ENCODE results near the gene RIMBP2.
"Not testable (repeated sequence)": the region's sequence is repeated elsewhere in the genome, so short reads cannot be mapped to it uniquely, and the experiment has no call there.

The RIMBP2 gene

DNA sequence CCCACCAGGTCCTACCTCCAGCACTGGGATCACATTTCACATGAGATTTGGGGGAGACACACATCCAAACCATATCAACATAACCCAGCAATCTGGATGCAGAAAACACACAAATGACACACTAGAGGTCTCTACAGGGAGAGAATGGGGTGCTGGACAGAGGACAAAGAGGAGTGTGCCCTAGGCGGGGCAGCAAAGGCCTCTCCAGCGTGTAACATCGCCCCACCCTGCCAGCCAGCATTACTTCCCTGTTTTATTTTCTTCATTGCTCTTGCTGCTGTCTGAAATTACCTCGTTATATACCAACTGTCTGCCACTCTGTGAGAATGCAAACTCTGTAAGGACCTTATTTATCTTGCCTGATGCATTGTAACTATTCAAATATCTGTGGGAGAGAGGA is 61.1 kb downstream of the RIMBP2 start:
- DNase-seq (ENCODE audit: low read depth) = no peak

DNA sequence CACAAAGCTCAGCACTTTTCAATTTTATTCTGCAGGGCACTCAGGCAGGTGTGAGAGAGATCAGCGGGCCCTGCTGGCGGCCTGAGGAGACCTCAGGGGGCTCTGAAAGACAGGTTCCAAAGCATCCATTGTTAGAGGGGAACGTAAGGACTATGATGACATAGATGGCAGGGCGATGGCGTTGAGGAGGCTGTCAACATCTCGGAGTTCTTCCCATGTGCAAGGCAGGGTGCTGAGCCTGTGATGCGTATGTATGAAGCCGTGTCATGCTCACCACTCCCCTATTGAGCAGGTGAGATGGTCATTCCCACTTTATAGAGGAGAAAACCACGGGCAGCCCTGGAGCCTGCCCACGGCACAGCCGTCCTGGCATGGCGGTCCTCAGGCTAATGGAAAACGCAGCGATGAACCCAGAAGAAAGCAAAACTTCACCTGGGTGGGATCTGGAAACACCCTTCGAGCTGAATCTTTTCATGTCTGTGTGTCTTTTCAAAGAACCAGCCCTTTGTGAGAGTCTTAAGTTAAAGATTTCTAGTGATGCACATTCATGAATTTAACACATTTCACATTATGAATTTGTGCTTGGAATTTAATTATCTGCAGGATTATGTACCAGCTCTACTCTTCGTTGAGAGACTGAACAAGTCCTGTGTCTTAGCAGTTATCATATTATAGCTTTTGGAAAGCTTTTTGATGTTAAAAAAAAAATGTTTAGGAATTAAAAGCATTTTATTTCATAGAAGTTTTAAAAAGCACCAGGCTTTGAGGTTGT is 64.7 kb downstream of the RIMBP2 start:
- DNase-seq (ENCODE audit: low read depth) = no peak

DNA sequence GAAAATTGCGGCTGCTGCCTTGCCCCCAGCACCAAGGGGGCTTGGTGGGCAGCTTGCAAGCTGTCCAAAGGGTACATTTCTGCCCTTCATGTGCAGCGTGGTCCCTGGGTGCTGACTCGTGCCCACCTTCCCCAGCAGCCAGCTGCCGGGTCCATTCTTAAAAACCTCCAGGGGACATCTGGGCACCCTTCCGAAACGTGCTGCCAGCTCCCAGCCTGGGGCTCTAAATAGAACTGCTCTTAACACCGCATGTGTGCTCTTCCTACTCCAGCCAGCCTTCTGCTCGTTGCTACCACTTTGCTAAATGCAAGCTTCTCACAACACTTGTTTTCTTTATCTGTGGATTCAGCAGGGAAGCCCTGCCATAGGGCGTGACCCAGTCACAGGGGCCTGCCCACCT is 66.0 kb downstream of the RIMBP2 start:
- DNase-seq (ENCODE audit: low read depth) = no peak

DNA sequence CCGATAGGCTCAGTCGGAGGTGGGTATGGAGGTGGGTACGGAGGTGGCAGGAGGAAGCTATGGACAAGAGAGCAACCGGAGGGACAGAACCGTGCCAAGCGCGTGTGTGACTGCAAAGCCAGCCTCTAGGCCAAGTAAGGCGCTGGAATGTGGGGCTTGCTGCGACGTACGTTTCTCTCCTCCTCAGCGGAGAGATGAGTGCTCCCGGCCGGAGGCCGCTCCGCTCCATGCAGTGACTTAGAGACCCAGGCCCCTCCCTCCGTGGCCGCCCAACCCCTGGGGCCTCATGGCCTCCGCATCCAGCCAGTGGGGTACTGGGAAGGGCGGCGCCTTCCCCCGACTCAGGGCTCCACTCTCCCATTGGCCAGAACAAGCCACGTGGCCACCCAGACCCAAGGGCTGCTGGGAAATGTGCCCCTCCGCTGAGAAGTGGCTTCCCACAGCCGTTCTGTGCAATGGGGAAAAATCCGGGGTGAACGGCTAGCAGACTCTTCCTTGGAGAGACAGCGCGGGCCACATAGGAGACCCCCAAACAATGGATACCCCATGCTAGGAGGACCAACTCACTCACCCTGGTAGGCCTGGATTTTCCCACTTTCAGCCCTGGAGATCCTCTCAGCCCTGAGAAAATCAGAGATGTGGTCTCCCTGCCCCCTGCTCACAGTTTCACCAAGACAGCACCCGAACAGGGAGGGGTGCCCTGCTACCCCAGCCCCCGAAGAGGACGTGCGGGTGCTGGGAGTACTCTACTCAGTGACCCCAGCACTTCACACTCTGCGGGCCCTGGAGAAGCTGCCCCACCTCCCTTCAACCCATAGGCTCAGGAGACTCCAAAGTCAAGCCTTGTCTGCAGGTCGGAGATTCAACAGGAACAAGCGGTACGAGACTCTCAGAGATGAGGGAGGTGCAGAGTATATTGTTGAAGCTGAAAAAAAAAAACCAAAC is 66.7 kb downstream of the RIMBP2 start:
- DNase-seq (ENCODE audit: low read depth) = no peak

DNA sequence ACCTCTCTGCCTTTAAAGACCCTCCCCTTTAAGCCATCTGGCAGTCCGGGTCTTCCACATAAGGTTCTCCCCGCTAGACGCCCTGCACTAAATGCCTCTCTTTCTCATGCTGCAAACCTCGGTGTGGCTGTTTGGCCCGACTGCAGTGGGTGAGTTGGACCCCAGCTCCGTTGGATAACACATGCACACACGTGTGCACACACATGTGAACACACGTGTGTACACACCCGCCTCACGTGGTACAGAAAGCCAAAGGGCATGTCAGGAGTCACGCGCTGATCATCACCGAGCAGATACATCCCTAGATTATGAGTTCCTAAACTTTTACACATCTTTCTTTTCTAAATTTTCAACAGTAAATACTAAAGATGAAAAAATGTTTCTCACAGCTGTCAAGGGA is 68.3 kb downstream of the RIMBP2 start:
- no peak for DNase-seq (ENCODE audit: low read depth)

DNA sequence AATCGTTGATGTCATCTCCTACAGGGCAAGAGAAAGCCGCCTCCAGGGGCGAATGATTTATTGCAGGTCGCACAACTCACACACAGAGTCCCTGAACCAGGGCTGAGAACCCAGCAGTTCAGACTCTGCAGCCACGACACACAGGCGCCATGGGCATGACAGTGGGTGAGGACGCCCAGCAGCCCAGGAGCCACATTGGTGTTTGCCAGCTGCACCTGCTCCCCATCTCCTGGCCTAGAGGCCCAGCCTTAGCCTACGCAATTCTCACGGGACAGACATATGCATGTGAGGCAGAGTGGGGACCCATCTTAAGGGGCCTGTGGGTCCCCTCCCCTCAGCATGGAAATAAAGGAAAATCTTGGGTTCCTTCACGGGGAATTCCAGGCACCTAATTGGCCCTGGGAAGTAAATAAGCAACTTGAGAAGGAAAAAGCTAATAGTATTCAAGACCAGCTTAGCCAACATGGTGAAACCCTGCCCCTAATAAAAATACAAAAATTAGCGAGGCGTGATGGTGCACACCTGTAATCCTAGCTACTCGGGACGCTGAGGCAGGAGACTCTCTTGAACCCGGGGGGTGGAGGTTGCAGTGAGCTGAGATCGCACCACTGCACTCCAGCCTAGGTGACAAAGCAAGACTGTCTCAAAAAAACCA is 69.3 kb downstream of the RIMBP2 start:
- DNase-seq (ENCODE audit: low read depth) = no peak

DNA sequence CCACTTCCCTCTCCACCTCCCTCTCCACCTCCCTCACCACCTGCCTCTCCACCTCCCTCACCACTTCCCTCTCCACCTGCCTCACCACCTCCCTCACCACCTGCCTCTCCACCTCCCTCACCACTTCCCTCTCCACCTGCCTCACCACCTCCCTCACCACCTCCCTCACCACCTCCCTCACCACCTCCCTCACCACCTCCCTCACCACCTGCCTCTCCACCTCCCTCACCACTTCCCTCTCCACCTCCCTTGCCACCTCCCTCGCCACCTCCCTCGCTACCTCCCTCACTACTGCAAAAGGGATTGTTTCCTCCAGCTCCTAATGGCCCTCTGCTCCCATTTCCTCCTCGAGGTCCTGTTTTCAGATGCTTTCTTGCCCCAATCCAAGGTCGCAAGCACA is 69.9 kb downstream of the RIMBP2 start:
- DNase-seq (ENCODE audit: low read depth) = not testable (repeated sequence)

DNA sequence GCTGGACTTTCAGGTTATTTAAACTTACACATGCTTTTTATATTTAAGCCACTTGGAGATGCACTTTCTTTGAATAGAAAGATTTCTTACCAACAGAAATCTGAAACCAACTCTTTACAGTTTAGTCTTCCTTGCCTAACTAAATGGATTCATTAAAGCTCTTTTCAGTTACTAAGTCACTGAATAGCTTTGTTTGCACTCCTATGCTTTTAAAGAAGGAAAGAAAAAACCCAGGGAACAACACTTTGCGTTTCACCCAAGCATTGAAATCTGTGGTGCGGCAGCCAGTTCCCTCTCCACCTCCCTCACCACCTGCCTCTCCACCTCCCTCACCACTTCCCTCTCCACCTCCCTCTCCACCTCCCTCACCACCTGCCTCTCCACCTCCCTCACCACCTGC is 70.3 kb downstream of the RIMBP2 start:
- DNase-seq (ENCODE audit: low read depth) = no peak

DNA sequence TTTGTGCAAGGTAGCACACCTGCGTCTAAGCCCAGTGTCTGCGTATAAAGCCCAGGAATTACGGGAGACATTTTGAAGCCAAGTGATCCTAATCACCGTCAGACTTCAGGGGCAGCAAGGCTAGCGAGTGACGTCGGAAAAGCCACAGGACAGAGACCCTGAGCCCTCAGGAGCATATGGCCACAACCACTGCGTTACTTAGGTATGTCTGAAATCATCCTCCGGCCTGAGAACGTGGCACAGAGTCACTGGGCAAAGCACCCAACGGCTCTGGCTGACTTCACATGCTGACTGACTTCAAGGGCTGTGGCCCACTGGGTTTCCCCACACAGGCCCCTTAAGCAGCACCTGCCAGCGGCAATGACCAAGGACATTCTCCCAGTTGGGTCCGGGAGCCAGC is 71.5 kb downstream of the RIMBP2 start:
- no peak for DNase-seq (ENCODE audit: low read depth)

DNA sequence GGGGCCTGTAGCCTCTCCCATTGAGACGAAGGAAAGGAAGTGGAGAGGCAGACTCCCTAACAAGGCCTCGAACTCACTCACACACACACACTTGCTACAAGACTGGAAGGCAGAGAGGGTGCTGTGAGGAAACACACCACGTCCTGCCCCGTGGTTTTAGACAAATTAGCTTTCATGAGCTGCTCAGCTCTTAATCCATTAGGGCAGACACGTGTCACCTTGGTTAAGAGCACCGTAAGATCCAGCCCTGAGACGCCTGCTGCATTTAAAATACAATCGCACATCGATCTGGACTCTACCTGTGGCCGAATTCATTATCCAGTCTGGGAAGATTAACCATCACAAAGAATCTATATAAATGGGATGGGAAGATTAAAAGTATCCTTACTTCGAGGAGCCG is 72.0 kb downstream of the RIMBP2 start:
- no peak for DNase-seq (ENCODE audit: low read depth)

DNA sequence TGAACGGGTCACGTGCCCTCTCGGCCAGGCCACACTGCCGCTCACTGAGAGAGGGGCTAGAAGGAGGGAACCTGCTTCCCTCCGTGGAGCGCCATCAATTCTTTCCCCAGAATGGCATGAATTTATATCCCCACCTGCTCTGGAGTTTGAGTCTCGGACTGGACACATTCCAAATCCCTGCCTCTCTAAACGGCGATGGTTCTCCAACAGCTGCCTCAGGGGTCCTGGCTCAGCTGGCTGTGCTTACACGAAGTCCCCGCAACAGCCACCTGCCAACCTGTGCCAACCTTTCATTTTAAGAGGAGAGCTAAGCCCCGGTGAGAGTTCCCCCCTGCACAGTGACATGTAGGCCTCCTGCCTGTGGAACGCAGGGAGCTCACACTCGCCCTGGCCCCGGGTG is 73.2 kb downstream of the RIMBP2 start:
- DNase-seq (ENCODE audit: low read depth) = no peak

DNA sequence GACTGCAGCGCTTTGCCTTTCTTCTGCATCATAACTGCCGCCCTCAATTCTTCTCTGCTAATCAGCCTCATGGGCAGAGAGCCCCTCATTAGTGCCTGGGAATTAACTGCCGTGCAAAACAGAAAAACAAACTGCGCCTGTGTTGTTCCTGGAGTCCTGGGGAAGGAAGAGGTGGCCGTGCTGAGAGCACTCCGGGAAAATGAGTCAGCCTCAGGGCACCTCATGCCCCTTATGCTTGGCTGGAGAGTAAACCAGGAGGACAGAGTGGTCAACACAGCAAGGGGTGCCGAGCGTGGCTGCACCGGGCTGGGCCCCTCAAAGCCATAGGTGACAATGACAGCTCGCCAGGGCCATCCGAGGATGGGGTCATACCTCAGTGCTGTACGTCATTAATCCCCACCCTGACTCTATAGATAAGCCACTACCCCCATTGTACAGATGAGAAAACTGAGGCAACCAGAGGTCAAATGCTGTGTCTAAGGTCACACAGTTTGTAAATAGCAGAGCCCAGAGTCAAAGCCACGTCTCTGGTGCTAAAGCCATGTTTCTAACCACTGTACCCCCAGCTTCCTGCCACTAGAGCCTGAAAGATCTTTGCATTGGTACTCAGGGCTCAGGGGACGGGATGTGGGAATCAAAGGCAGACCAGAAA is 74.4 kb downstream of the RIMBP2 start:
- no peak for DNase-seq (ENCODE audit: low read depth)

DNA sequence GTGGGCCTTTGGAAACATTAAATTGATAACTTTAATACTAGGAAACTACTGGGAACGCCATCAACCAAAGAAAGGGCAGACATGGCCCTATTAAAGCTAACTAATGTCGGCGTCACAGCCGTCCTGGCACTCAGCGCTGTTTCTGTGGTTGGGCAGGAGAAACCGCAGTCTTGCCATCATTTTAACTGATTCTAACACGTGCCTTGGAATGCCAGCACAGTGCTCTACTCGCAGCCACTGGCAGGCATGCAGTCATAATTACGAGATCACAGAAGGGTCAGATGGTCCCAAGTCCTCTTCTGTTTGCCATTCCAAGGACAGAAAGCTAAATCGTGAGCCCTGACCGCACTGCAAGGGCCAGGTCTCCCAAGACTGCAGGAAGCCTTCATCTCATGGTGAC is 75.2 kb downstream of the RIMBP2 start:
- DNase-seq (ENCODE audit: low read depth) = no peak

DNA sequence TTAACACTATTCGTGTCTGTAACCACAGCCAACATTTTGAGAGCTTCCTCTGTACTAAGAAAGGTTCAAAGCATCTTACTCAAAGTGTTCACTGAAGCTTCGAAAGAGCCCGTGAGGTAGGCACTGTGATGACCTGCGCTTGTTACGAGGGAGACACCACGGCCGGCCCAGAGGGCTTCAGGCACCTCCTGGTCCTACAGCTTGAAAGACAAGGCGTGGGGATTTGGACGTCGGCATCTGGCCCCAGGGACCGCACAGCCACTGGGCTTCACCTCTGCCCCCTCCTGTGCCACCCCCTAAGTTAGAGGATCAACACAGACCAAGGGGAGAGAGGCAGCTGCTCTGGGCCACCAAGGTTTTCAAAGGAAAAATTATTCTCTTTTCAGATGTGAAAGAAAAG is 75.6 kb downstream of the RIMBP2 start:
- DNase-seq (ENCODE audit: low read depth) = no peak

DNA sequence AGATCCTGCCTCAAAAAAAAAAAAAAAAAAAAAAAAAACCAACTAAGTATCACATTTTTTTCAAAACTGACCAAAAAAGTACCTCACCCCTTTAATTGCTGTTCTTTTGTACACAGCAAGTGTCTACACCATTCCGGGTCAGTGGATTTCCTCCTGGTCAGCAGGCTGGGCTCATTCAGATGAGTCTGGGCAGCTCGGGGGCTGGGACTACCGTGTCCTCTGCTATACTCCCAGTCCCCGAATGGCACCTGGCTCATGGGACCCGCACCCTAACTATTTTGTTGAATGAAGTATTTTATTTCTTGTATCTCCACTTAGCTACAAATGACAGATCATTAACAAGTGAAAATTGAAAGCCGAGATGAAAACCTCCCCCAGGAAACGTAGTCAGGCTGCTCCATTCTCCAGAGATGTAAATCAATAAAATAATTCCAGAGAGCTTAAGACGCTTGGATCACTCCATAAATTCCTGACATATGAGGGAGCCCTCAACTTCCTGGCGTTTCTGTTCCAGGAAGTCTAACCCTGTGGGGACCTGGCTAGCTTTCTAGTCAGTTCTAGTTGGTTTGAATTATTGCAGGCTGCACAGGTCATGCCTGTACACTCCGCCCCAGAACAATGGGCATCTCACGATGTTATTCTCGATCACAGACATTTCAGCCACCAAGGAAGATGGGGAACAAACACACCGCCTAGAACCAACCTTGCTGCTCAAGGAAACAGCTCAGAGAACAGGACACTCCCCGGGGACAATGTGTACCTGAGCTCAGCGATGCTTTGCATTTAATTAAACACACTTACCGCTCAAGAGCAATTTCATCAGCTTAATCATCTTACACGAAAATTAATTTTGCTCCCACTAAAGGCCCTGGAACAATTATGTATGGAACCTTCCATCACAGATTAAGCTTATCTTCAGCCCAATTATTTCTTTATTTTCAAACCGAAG is 76.3 kb downstream of the RIMBP2 start:
- no peak for DNase-seq (ENCODE audit: low read depth)

DNA sequence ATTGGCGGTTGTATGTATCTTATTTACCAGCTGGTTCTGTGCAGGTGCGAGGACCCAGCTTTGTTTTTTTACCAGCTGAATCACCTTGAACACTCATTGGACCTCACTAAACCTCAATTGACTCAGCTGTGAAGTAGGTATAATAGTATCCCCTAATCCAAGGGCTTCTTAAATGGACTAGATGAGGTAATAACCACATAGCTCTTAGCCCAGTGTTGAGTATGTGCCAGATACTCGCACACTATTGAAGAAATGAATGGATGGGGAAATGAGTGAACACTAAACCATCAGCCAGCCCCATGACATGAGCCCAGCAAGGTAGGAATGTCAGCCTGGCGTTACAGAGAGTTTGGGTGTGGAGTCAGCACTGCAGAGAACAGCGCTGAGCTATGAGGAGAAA is 79.7 kb downstream of the RIMBP2 start:
- DNase-seq (ENCODE audit: low read depth) = no peak

DNA sequence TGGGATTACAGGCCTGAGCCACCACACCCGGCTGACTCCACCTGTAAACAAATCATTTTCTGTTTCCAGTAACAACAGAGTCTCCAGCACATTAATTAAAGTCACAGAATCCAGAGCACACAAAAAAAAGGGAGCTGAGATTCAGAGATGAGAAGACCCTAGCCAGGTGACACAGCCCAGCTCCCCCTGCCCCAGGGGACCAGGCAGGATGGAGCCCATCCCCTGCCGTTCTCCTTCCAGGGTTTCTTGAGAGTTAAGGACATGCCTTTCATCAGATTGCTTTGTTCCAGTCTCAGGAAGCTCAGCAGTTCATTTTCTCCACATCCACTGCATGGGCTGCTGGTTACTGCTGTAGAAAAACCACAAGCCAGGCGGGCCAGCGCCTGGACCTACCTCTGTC is 81.2 kb downstream of the RIMBP2 start:
- DNase-seq (ENCODE audit: low read depth) = no peak

DNA sequence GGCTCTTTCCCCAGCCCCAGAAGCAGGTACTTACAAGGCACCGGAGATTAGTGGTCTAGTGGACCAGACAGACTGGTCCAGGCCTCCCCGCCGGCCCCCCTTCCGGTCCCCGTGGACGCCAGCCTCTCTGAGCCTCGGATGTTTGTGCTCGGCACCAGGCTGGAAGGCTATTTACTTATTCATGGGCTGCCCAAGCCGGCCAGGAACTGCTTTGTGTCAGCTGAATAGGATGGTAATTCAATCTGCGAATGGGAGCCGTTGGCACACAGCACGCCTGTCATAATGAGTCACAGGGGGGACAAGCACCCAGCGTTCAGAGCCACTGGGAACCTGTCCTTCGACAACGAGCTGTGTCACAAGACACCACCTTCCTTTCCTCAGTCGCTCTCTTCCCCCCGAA is 82.3 kb downstream of the RIMBP2 start:
- DNase-seq (ENCODE audit: low read depth) = no peak

DNA sequence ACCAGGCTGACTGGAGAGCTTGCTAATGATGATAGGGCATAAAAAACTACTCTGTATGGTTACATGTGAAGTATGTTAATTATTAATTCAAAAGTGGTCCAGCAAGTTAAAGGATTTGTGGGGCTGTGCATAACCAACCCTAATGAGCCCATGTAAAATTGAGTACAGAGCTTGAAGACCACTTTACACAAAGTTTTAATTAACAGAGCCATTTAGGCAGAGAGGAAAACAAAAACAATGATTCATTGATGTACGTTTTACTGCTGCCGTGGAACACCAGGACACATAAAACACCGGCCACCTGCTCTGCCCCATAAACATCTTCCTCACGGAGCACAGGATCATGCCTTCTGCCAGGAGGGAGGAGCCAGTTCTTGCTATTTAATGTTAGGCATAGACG is 83.5 kb downstream of the RIMBP2 start:
- no peak for DNase-seq (ENCODE audit: low read depth)

DNA sequence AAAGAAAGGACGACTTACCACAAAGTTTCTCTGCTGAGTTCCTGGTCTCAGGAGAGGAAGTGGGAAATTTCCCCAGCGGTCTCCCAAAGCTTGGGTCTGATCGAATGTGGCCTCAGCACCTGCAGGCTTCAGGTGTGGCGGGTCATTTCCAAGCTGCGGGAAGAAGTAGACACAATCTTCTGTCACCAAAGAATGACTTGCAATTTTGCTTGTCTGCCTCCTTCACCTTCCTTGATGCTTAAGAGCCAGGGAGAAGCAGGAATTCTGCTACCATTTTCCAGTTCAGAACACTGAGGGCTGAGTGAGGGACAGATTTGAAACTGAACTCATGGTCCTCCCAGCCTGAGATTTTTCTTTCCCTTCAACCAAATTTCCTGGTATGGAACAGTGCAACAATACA is 87.8 kb downstream of the RIMBP2 start:
- no peak for DNase-seq (ENCODE audit: low read depth)

DNA sequence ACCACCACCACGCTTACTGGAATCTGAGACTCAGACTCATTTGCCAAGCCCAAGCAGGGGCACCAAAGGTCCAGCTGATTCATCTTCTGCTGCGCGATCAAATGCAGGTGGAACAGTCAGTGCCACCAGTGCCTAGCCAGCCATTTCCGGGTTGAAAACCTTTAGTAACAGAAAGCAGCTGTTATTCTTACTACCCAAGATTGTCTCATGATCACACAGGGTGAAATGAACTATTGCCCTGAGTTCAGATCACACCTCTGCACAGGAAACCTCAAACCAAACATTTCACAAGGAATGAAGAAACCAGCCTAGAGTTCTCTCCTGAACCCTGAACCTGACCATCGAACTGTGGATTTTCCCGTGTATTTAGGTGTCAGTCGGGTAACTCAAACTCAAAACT is 88.9 kb downstream of the RIMBP2 start:
- no peak for DNase-seq (ENCODE audit: low read depth)

All from GM04503 (cell line).